NT2/D1 (cell line): ENCODE data around the gene CWH43.
"Not testable (repeated sequence)": the region's sequence is repeated elsewhere in the genome, so short reads cannot be mapped to it uniquely, and the experiment has no call there.

Experiments
- DNase-seq: peaks from one replicate; pipeline ENCODE4 v3.0.0-alpha.2; 2011; ENCODE audit warnings: low read depth, low spot score
- H3K27me3 ChIP-seq: 2 replicates; pipeline ENCODE4 v1.6.0; 2011; ENCODE audit warnings: mild to moderate bottlenecking; ENCODE audit not compliant: insufficient read length, insufficient read depth
- H3K36me3 ChIP-seq: 2 replicates; pipeline ENCODE4 v1.6.1; 2011; ENCODE audit warnings: mild to moderate bottlenecking, low read length, mixed read lengths; ENCODE audit not compliant: insufficient read depth, insufficient read length
- H3K4me1 ChIP-seq: 2 replicates; pipeline ENCODE4 v1.5.1; 2011; ENCODE audit not compliant: insufficient read depth, insufficient read length
- H3K4me3 ChIP-seq: 2 replicates; pipeline ENCODE4 v1.5.1; 2011; ENCODE audit warnings: low read depth; ENCODE audit not compliant: insufficient read length
- H3K9ac ChIP-seq: 2 replicates; pipeline ENCODE4 v1.6.0; 2011; ENCODE audit warnings: low read depth; ENCODE audit not compliant: insufficient read length
- H3K9me3 ChIP-seq: 2 replicates; pipeline ENCODE4 v1.5.1; 2011; ENCODE audit warnings: mild to moderate bottlenecking, low read length; ENCODE audit not compliant: insufficient read depth
- SUZ12 ChIP-seq: IDR thresholded peaks from 2 replicates; pipeline ENCODE4 v1.6.1; 2011; ENCODE audit not compliant: insufficient read length, insufficient read depth; ENCODE audit errors: extremely low read depth
- YY1 ChIP-seq: IDR thresholded peaks from 2 replicates; pipeline ENCODE4 v1.6.1; 2011; ENCODE audit not compliant: insufficient read length, insufficient read depth
- ZNF274 ChIP-seq: IDR thresholded peaks from 2 replicates; pipeline ENCODE4 v1.6.1; 2011; ENCODE audit warnings: mild to moderate bottlenecking, low read depth, low read length

CWH43 gene

GRCh38 chr4:48979914-48980579 lies 6.0 kb upstream of the CWH43 start:
- H3K9ac ChIP-seq = no peak overlapping the region
- no peaks in the 10 kb centered on the region for H3K9me3 ChIP-seq
- no peak for DNase-seq
- peaks cover 8% of the 10 kb centered on the region for H3K27me3 ChIP-seq
- TF ChIP-seq SUZ12 = no peak
- TF ChIP-seq YY1 = no peak
- no peak for TF ChIP-seq ZNF274
- no peaks in the 10 kb centered on the region for H3K4me1 ChIP-seq
- no peak overlapping the region for H3K4me3 ChIP-seq
- H3K36me3 ChIP-seq = no peaks in the 10 kb centered on the region

- H3K9ac ChIP-seq, H3K4me3 ChIP-seq, H3K9me3 ChIP-seq, H3K4me1 ChIP-seq, H3K36me3 ChIP-seq, DNase-seq: not testable (repeated sequence)
- peaks cover 41% of the 10 kb centered on the region for H3K27me3 ChIP-seq
Measured at GRCh38 chr4:48984005-48984404, 2.1 kb upstream of the CWH43 start.

- peak overlapping the region; percentile 36 for H3K4me3 ChIP-seq
- no peak for DNase-seq
- no peaks in the 10 kb centered on the region for H3K4me1 ChIP-seq
- TF ChIP-seq YY1 (no peak), ZNF274 (no peak), SUZ12 (peak; percentile 38)
- H3K36me3 ChIP-seq = no peaks in the 10 kb centered on the region
- H3K9ac ChIP-seq = peak overlapping the region; percentile 57
- H3K27me3 ChIP-seq = peaks cover 41% of the 10 kb centered on the region
- H3K9me3 ChIP-seq = no peaks in the 10 kb centered on the region
Measured at GRCh38 chr4:48985602-48985975, 486 bp upstream of the CWH43 start.

GRCh38 chr4:48986654-48987164 lies 634 bp downstream of the CWH43 start:
- H3K4me1 ChIP-seq = no peaks in the 10 kb centered on the region
- DNase-seq = no peak
- no peak overlapping the region for H3K9ac ChIP-seq
- H3K27me3 ChIP-seq = peaks cover 41% of the 10 kb centered on the region
- H3K36me3 ChIP-seq = no peaks in the 10 kb centered on the region
- no peak for TF ChIP-seq SUZ12
- no peak for TF ChIP-seq YY1
- TF ChIP-seq ZNF274 = no peak
- H3K4me3 ChIP-seq = peak overlapping the region; percentile 36
- no peaks in the 10 kb centered on the region for H3K9me3 ChIP-seq

- DNase-seq = no peak
- H3K36me3 ChIP-seq = no peaks in the 10 kb centered on the region
- TF ChIP-seq ZNF274 (no peak), SUZ12 (no peak), YY1 (no peak)
- H3K9me3 ChIP-seq = no peaks in the 10 kb centered on the region
- H3K4me1 ChIP-seq = no peaks in the 10 kb centered on the region
- no peak overlapping the region for H3K4me3 ChIP-seq
- H3K27me3 ChIP-seq = peaks cover 37% of the 10 kb centered on the region
- no peak overlapping the region for H3K9ac ChIP-seq
Measured at GRCh38 chr4:48989461-48990203, 3.6 kb downstream of the CWH43 start.

GRCh38 chr4:48991357-48991756 lies 5.3 kb downstream of the CWH43 start:
- no peak overlapping the region for H3K9ac ChIP-seq
- no peak overlapping the region for H3K4me3 ChIP-seq
- no peaks in the 10 kb centered on the region for H3K4me1 ChIP-seq
- no peaks in the 10 kb centered on the region for H3K9me3 ChIP-seq
- TF ChIP-seq SUZ12 = no peak
- TF ChIP-seq YY1 = no peak
- TF ChIP-seq ZNF274 = no peak
- H3K27me3 ChIP-seq = peaks cover 20% of the 10 kb centered on the region
- DNase-seq = no peak
- no peaks in the 10 kb centered on the region for H3K36me3 ChIP-seq

- TF ChIP-seq ZNF274 = no peak
- TF ChIP-seq YY1 = no peak
- TF ChIP-seq SUZ12 = no peak
Measured at GRCh38 chr4:48997962-48998361, 11.9 kb downstream of the CWH43 start.

More at GRCh38 chr4:48997962-48998361, 11.9 kb downstream of the CWH43 start:
- H3K9me3 ChIP-seq = no peaks in the 10 kb centered on the region
- H3K4me1 ChIP-seq = no peaks in the 10 kb centered on the region
- no peaks in the 10 kb centered on the region for H3K27me3 ChIP-seq
- no peak for DNase-seq
- no peak overlapping the region for H3K9ac ChIP-seq
- H3K4me3 ChIP-seq = no peak overlapping the region
- no peaks in the 10 kb centered on the region for H3K36me3 ChIP-seq
